ENCODE data around the gene FKBP3.

The FKBP3 gene

GRCh38 chr14:45169906-45170305, 35.6 kb upstream of the FKBP3 start:
- Histone ChIP-seq H3K4me2 (ENCODE audit: low read length) (no peak overlapping the region), H3K9me2 (replicated peaks; ENCODE audit: control insufficient read depth, low read length) (no peaks in the 10 kb centered on the region), H3K79me2 (ENCODE audit: control insufficient read depth, low read length) (no peaks in the 10 kb centered on the region), H3K4me3 (ENCODE audit: low read length) (no peak overlapping the region), H3K27me3 (ENCODE audit: control insufficient read depth, low read length) (no peaks in the 10 kb centered on the region), H3K4me1 (ENCODE audit: control insufficient read depth, low read length) (no peaks in the 10 kb centered on the region), H4K20me1 (ENCODE audit: control insufficient read depth, insufficient read depth, low read depth, low read length) (no peaks in the 10 kb centered on the region), H3K9me3 (ENCODE audit: control insufficient read depth, insufficient read depth, low read length) (no peaks in the 10 kb centered on the region), H3K36me3 (ENCODE audit: control insufficient read depth, low read length) (peaks cover 18% of the 10 kb centered on the region), H3K27ac (ENCODE audit: low read depth, low read length) (no peak overlapping the region), H3F3A (ENCODE audit: control insufficient read depth, insufficient read depth) (no peaks in the 10 kb centered on the region)
- no peak for TF ChIP-seq EZH2phosphoT487 (IDR thresholded peaks at IDR 0.05; ENCODE audit: borderline replicate concordance, low read length)
- TF ChIP-seq CTCF (IDR thresholded peaks at IDR 0.05; ENCODE audit: low read depth, low read length, poor library complexity, severe bottlenecking), result no peak

- Histone ChIP-seq H3K9me3 (ENCODE audit: control insufficient read depth, insufficient read depth, low read length) (no peaks in the 10 kb centered on the region), H3K27me3 (ENCODE audit: control insufficient read depth, low read length) (no peaks in the 10 kb centered on the region), H3F3A (ENCODE audit: control insufficient read depth, insufficient read depth) (no peaks in the 10 kb centered on the region), H3K9me2 (replicated peaks; ENCODE audit: control insufficient read depth, low read length) (no peaks in the 10 kb centered on the region), H3K27ac (ENCODE audit: low read depth, low read length) (no peak overlapping the region), H3K79me2 (ENCODE audit: control insufficient read depth, low read length) (no peaks in the 10 kb centered on the region), H3K4me1 (ENCODE audit: control insufficient read depth, low read length) (no peaks in the 10 kb centered on the region), H4K20me1 (ENCODE audit: control insufficient read depth, insufficient read depth, low read depth, low read length) (no peaks in the 10 kb centered on the region), H3K4me2 (ENCODE audit: low read length) (no peak overlapping the region), H3K36me3 (ENCODE audit: control insufficient read depth, low read length) (peaks cover 14% of the 10 kb centered on the region), H3K4me3 (ENCODE audit: low read length) (no peak overlapping the region)
- TF ChIP-seq EZH2phosphoT487 (IDR thresholded peaks at IDR 0.05; ENCODE audit: borderline replicate concordance, low read length) (no peak), CTCF (IDR thresholded peaks at IDR 0.05; ENCODE audit: low read depth, low read length, poor library complexity, severe bottlenecking) (no peak)
Observed at GRCh38 chr14:45156067-45156466, 21.8 kb upstream of the FKBP3 start.

- no peaks in the 10 kb centered on the region for H3F3A ChIP-seq (ENCODE audit: control insufficient read depth, insufficient read depth)
- H3K79me2 ChIP-seq (ENCODE audit: control insufficient read depth, low read length), result peaks cover 12% of the 10 kb centered on the region
- peaks cover 19% of the 10 kb centered on the region for H3K36me3 ChIP-seq (ENCODE audit: control insufficient read depth, low read length)
- H3K27ac ChIP-seq (ENCODE audit: low read depth, low read length), result no peak overlapping the region
- H3K4me3 ChIP-seq (ENCODE audit: low read length), result no peak overlapping the region
- H3K9me3 ChIP-seq (ENCODE audit: control insufficient read depth, insufficient read depth, low read length), result no peaks in the 10 kb centered on the region
- no peaks in the 10 kb centered on the region for H3K27me3 ChIP-seq (ENCODE audit: control insufficient read depth, low read length)
- H3K4me2 ChIP-seq (ENCODE audit: low read length), result no peak overlapping the region
- H3K9me2 ChIP-seq (replicated peaks; ENCODE audit: control insufficient read depth, low read length), result no peaks in the 10 kb centered on the region
- no peaks in the 10 kb centered on the region for H4K20me1 ChIP-seq (ENCODE audit: control insufficient read depth, insufficient read depth, low read depth, low read length)
- H3K4me1 ChIP-seq (ENCODE audit: control insufficient read depth, low read length), result no peaks in the 10 kb centered on the region
- TF ChIP-seq CTCF (IDR thresholded peaks at IDR 0.05; ENCODE audit: low read depth, low read length, poor library complexity, severe bottlenecking), result no peak
- no peak for TF ChIP-seq EZH2phosphoT487 (IDR thresholded peaks at IDR 0.05; ENCODE audit: borderline replicate concordance, low read length)
Observed at GRCh38 chr14:45150386-45150890, 16.2 kb upstream of the FKBP3 start.

All from DOHH2 (cell line).